HEK293 (cell line): ENCODE data around the gene DAND5.

Source experiments
- GLI4 ChIP-seq: fragments of 450-650 bp; formaldehyde crosslinking; IDR thresholded peaks from 2 replicates; pipeline ENCODE4 v1.5.1; 2016; ENCODE audit warnings: missing biosample characterization, missing genetic modification characterization
- IKZF3 ChIP-seq: fragments of 450-650 bp; IDR thresholded peaks from 2 replicates; pipeline ENCODE4 v1.5.0; 2018; ENCODE audit warnings: missing biosample characterization, mild to moderate bottlenecking, missing genetic modification characterization, moderate library complexity
- RBAK ChIP-seq: fragments of 450-650 bp; formaldehyde crosslinking; IDR thresholded peaks from 2 replicates; pipeline ENCODE4 v1.5.1; 2016; ENCODE audit warnings: missing biosample characterization, missing genetic modification characterization
- REPIN1 ChIP-seq: fragments of 450-650 bp; formaldehyde crosslinking; IDR thresholded peaks from 2 replicates; pipeline ENCODE4 v1.5.1; 2017; ENCODE audit warnings: missing biosample characterization, missing genetic modification characterization, low read depth
- SALL2 ChIP-seq: fragments of 450-650 bp; formaldehyde crosslinking; IDR thresholded peaks from 2 replicates; pipeline ENCODE4 v1.5.0; 2017; ENCODE audit warnings: missing biosample characterization, mild to moderate bottlenecking, missing genetic modification characterization, borderline replicate concordance
- TRIM28 ChIP-seq: IDR thresholded peaks from 2 replicates; pipeline ENCODE4 v1.6.1; 2011; ENCODE audit warnings: low read length, control low read depth, borderline replicate concordance
- YY2 ChIP-seq: fragments of 450-650 bp; formaldehyde crosslinking; IDR thresholded peaks from 2 replicates; pipeline ENCODE4 v1.5.1; 2016; ENCODE audit warnings: missing biosample characterization, missing genetic modification characterization
- ZBTB1 ChIP-seq: fragments of 450-650 bp; formaldehyde crosslinking; IDR thresholded peaks from 2 replicates; pipeline ENCODE4 v1.5.1; 2016; ENCODE audit warnings: missing biosample characterization, missing genetic modification characterization
- ZBTB20 ChIP-seq: fragments of 450-650 bp; formaldehyde crosslinking; IDR thresholded peaks from 2 replicates; pipeline ENCODE4 v1.5.1; 2016; ENCODE audit warnings: missing biosample characterization, missing genetic modification characterization
- ZBTB8A ChIP-seq: fragments of 450-650 bp; formaldehyde crosslinking; IDR thresholded peaks from 2 replicates; pipeline ENCODE4 v1.5.1; 2016; ENCODE audit warnings: missing biosample characterization, missing genetic modification characterization
- ZFP3 ChIP-seq: fragments of 450-650 bp; formaldehyde crosslinking; IDR thresholded peaks from 2 replicates; pipeline ENCODE4 v1.5.1; 2016; ENCODE audit warnings: low read depth, missing biosample characterization, missing genetic modification characterization
- ZNF202 ChIP-seq: fragments of 450-650 bp; formaldehyde crosslinking; IDR thresholded peaks from 2 replicates; pipeline ENCODE4 v1.5.1; 2016; ENCODE audit warnings: missing biosample characterization, missing genetic modification characterization, borderline replicate concordance
- ZNF221 ChIP-seq: fragments of 450-650 bp; formaldehyde crosslinking; IDR thresholded peaks from 2 replicates; pipeline ENCODE4 v1.5.1; 2017; ENCODE audit warnings: missing biosample characterization, missing genetic modification characterization, borderline replicate concordance
- ZNF354C ChIP-seq: fragments of 450-650 bp; formaldehyde crosslinking; IDR thresholded peaks from 2 replicates; pipeline ENCODE4 v1.5.1; 2016; ENCODE audit warnings: missing biosample characterization, missing genetic modification characterization, low read depth, borderline replicate concordance
- ZNF366 ChIP-seq: fragments of 450-650 bp; formaldehyde crosslinking; conservative IDR thresholded peaks from 2 replicates; pipeline ENCODE4 v1.5.1; 2016; ENCODE audit warnings: missing biosample characterization, missing genetic modification characterization
- ZNF391 ChIP-seq: fragments of 450-650 bp; formaldehyde crosslinking; IDR thresholded peaks from 2 replicates; pipeline ENCODE4 v1.5.1; 2016; ENCODE audit warnings: low read depth, missing biosample characterization, missing genetic modification characterization, borderline replicate concordance
- ZNF433 ChIP-seq: fragments of 450-650 bp; formaldehyde crosslinking; IDR thresholded peaks from 2 replicates; pipeline ENCODE4 v1.5.1; 2016; ENCODE audit warnings: missing biosample characterization, missing genetic modification characterization, low read depth
- ZNF510 ChIP-seq: fragments of 450-650 bp; formaldehyde crosslinking; IDR thresholded peaks from 2 replicates; pipeline ENCODE4 v1.5.1; 2018; ENCODE audit warnings: mild to moderate bottlenecking, missing genetic modification characterization, missing biosample characterization; ENCODE audit not compliant: insufficient replicate concordance
- ZNF530 ChIP-seq: fragments of 450-650 bp; formaldehyde crosslinking; IDR thresholded peaks from 2 replicates; pipeline ENCODE4 v1.5.1; 2016; ENCODE audit warnings: low read depth, missing biosample characterization, missing genetic modification characterization
- ZNF600 ChIP-seq: fragments of 450-650 bp; formaldehyde crosslinking; IDR thresholded peaks from 2 replicates; pipeline ENCODE4 v1.5.1; 2016; ENCODE audit warnings: missing biosample characterization, missing genetic modification characterization
- ZNF624 ChIP-seq: fragments of 450-650 bp; formaldehyde crosslinking; IDR thresholded peaks from 2 replicates; pipeline ENCODE4 v1.5.1; 2017; ENCODE audit warnings: missing biosample characterization, missing genetic modification characterization
- ZNF747 ChIP-seq: fragments of 450-650 bp; formaldehyde crosslinking; IDR thresholded peaks from 2 replicates; pipeline ENCODE4 v1.5.1; 2016; ENCODE audit warnings: missing biosample characterization, missing genetic modification characterization
- ZNF776 ChIP-seq: fragments of 450-650 bp; formaldehyde crosslinking; IDR thresholded peaks from 2 replicates; pipeline ENCODE4 v1.5.0; 2017; ENCODE audit warnings: missing biosample characterization, missing genetic modification characterization, borderline replicate concordance
- TF ChIP-seq, protein P1 (sequence below): fragments of 450-650 bp; formaldehyde crosslinking; IDR thresholded peaks from 2 replicates; pipeline ENCODE4 v1.5.1; 2016; ENCODE audit warnings: missing biosample characterization, missing genetic modification characterization, borderline replicate concordance
- TF ChIP-seq, protein P2 (sequence below): fragments of 450-650 bp; formaldehyde crosslinking; IDR thresholded peaks from 2 replicates; pipeline ENCODE4 v1.5.1; 2016; ENCODE audit warnings: missing biosample characterization, missing genetic modification characterization
- TF ChIP-seq, protein P3 (sequence below): fragments of 450-650 bp; formaldehyde crosslinking; IDR thresholded peaks from 2 replicates; pipeline ENCODE4 v1.5.1; 2016; ENCODE audit warnings: missing biosample characterization, missing genetic modification characterization
- TF ChIP-seq, protein P4 (sequence below): fragments of 450-650 bp; formaldehyde crosslinking; IDR thresholded peaks from 2 replicates; pipeline ENCODE4 v1.5.1; 2016; ENCODE audit warnings: missing biosample characterization, missing genetic modification characterization
- TF ChIP-seq, protein P5 (sequence below): fragments of 450-650 bp; formaldehyde crosslinking; IDR thresholded peaks from 2 replicates; pipeline ENCODE4 v1.5.1; 2016; ENCODE audit warnings: missing biosample characterization, missing genetic modification characterization

The DAND5 gene

DNA sequence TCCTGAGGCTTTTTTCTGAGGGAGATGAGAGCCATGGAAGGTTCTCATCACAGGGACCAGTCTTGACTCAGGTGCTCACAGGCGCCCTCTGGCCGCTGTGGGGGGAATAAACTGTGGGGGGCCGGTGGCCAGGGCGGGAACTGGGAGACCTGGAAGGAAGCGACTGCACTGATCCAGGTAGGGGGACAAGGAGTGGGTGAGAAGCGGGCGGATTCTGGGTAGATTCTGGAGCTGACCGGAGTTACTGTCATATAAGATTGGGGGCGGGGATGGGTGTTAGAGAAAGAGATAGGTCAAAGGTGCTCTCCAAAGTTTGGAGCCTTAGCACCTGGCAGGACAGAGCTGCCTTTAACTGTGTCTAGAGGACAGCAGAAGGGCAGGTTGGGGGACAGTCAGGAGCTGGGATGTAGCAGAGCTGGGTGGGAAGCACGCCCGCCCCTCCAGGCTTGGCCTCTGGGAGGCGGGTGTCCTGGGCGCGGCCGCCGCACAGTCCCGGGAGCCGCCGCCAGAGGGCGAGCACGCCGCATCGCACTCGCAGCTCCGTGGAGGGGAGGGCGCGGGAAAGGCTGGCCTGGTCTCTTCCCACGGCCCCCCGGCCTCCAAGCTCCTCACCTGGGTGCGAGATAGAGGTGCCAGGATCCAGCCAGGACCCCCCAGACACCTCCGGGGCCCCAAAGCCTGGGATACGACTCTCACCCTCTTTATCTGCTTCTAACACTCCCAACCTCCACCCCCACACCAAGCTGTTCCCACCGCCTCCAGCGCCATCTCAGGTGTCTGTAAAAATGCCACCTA is 4.2 kb upstream of the DAND5 start (continued):
- no peak for TF ChIP-seq ZNF510 (tag by site-specific recombination)
- TF ChIP-seq ZNF366 (tag by site-specific recombination) = 0 out of 2 replicates have a peak, but pooled peaks have one; percentile 38
- TF ChIP-seq, protein P1, sequence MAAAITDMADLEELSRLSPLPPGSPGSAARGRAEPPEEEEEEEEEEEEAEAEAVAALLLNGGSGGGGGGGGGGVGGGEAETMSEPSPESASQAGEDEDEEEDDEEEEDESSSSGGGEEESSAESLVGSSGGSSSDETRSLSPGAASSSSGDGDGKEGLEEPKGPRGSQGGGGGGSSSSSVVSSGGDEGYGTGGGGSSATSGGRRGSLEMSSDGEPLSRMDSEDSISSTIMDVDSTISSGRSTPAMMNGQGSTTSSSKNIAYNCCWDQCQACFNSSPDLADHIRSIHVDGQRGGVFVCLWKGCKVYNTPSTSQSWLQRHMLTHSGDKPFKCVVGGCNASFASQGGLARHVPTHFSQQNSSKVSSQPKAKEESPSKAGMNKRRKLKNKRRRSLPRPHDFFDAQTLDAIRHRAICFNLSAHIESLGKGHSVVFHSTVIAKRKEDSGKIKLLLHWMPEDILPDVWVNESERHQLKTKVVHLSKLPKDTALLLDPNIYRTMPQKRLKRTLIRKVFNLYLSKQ = no peak
- no peak for TF ChIP-seq ZNF354C (tag by site-specific recombination)
- TF ChIP-seq REPIN1 (tag by site-specific recombination) = 0 out of 2 replicates have a peak, but pooled peaks have one; percentile 27
- TF ChIP-seq ZNF600 (tag by site-specific recombination) = peak; percentile 94
- no peak for TF ChIP-seq ZNF776 (tag by site-specific recombination)
- TF ChIP-seq ZNF530 (tag by site-specific recombination) = no peak
- TF ChIP-seq, protein P2, sequence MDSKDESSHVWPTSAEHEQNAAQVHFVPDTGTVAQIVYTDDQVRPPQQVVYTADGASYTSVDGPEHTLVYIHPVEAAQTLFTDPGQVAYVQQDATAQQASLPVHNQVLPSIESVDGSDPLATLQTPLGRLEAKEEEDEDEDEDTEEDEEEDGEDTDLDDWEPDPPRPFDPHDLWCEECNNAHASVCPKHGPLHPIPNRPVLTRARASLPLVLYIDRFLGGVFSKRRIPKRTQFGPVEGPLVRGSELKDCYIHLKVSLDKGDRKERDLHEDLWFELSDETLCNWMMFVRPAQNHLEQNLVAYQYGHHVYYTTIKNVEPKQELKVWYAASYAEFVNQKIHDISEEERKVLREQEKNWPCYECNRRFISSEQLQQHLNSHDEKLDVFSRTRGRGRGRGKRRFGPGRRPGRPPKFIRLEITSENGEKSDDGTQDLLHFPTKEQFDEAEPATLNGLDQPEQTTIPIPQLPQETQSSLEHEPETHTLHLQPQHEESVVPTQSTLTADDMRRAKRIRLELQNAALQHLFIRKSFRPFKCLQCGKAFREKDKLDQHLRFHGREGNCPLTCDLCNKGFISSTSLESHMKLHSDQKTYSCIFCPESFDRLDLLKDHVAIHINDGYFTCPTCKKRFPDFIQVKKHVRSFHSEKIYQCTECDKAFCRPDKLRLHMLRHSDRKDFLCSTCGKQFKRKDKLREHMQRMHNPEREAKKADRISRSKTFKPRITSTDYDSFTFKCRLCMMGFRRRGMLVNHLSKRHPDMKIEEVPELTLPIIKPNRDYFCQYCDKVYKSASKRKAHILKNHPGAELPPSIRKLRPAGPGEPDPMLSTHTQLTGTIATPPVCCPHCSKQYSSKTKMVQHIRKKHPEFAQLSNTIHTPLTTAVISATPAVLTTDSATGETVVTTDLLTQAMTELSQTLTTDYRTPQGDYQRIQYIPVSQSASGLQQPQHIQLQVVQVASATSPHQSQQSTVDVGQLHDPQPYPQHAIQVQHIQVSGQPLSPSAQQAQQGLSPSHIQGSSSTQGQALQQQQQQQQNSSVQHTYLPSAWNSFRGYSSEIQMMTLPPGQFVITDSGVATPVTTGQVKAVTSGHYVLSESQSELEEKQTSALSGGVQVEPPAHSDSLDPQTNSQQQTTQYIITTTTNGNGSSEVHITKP (tag by site-specific recombination) = peak; percentile 63
- TF ChIP-seq ZNF202 (tag by site-specific recombination) = no peak
- no peak for TF ChIP-seq ZNF221 (tag by site-specific recombination)
- TF ChIP-seq SALL2 = no peak
- no peak for TF ChIP-seq TRIM28
- TF ChIP-seq ZBTB20 (tag by site-specific recombination) = 0 out of 2 replicates have a peak, but pooled peaks have one; percentile 10
- TF ChIP-seq, protein P3, sequence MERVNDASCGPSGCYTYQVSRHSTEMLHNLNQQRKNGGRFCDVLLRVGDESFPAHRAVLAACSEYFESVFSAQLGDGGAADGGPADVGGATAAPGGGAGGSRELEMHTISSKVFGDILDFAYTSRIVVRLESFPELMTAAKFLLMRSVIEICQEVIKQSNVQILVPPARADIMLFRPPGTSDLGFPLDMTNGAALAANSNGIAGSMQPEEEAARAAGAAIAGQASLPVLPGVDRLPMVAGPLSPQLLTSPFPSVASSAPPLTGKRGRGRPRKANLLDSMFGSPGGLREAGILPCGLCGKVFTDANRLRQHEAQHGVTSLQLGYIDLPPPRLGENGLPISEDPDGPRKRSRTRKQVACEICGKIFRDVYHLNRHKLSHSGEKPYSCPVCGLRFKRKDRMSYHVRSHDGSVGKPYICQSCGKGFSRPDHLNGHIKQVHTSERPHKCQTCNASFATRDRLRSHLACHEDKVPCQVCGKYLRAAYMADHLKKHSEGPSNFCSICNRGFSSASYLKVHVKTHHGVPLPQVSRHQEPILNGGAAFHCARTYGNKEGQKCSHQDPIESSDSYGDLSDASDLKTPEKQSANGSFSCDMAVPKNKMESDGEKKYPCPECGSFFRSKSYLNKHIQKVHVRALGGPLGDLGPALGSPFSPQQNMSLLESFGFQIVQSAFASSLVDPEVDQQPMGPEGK (tag by site-specific recombination) = peak; percentile 97
- TF ChIP-seq, protein P4, sequence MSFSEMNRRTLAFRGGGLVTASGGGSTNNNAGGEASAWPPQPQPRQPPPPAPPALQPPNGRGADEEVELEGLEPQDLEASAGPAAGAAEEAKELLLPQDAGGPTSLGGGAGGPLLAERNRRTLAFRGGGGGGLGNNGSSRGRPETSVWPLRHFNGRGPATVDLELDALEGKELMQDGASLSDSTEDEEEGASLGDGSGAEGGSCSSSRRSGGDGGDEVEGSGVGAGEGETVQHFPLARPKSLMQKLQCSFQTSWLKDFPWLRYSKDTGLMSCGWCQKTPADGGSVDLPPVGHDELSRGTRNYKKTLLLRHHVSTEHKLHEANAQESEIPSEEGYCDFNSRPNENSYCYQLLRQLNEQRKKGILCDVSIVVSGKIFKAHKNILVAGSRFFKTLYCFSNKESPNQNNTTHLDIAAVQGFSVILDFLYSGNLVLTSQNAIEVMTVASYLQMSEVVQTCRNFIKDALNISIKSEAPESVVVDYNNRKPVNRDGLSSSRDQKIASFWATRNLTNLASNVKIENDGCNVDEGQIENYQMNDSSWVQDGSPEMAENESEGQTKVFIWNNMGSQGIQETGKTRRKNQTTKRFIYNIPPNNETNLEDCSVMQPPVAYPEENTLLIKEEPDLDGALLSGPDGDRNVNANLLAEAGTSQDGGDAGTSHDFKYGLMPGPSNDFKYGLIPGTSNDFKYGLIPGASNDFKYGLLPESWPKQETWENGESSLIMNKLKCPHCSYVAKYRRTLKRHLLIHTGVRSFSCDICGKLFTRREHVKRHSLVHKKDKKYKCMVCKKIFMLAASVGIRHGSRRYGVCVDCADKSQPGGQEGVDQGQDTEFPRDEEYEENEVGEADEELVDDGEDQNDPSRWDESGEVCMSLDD (tag by site-specific recombination) = peak; percentile 66
- TF ChIP-seq YY2 (tag by site-specific recombination) = no peak
- TF ChIP-seq ZBTB1 (tag by site-specific recombination) = 0 out of 2 replicates have a peak, but pooled peaks have one; percentile 23
- no peak for TF ChIP-seq RBAK
- TF ChIP-seq ZFP3 (tag by site-specific recombination) = no peak
- TF ChIP-seq ZNF624 = no peak
- TF ChIP-seq ZBTB8A (tag by site-specific recombination) = peak; percentile 65
- no peak for TF ChIP-seq ZNF747
- TF ChIP-seq ZNF433 (tag by site-specific recombination) = no peak
- TF ChIP-seq, protein P5, sequence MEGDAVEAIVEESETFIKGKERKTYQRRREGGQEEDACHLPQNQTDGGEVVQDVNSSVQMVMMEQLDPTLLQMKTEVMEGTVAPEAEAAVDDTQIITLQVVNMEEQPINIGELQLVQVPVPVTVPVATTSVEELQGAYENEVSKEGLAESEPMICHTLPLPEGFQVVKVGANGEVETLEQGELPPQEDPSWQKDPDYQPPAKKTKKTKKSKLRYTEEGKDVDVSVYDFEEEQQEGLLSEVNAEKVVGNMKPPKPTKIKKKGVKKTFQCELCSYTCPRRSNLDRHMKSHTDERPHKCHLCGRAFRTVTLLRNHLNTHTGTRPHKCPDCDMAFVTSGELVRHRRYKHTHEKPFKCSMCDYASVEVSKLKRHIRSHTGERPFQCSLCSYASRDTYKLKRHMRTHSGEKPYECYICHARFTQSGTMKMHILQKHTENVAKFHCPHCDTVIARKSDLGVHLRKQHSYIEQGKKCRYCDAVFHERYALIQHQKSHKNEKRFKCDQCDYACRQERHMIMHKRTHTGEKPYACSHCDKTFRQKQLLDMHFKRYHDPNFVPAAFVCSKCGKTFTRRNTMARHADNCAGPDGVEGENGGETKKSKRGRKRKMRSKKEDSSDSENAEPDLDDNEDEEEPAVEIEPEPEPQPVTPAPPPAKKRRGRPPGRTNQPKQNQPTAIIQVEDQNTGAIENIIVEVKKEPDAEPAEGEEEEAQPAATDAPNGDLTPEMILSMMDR (tag by site-specific recombination) = peak; percentile 100
- no peak for TF ChIP-seq GLI4
- peak; percentile 78 for TF ChIP-seq IKZF3 (tag by site-specific recombination)
- TF ChIP-seq ZNF391 (tag by site-specific recombination) = peak; percentile 24; the same call in 1 of the 2 replicates
